A673 (cell line): ENCODE data around the gene USH1G.

Source experiments
- EZH2 ChIP-seq: fragments of 200-600 bp; sonication (generic); IDR thresholded peaks from 2 replicates; pipeline ENCODE4 v1.6.1; 2017; ENCODE audit warnings: borderline replicate concordance, low read depth, mild to moderate bottlenecking, mixed read lengths, antibody characterized with exemption, low read length; ENCODE audit not compliant: poor library complexity, severe bottlenecking
- TF ChIP-seq, protein P1 (sequence below): fragments of 300-800, 200-600 bp; sonication (generic); conservative IDR thresholded peaks from 2 replicates; pipeline ENCODE4 v1.5.1; 2017; ENCODE audit warnings: low read depth, mild to moderate bottlenecking, antibody characterized with exemption, low read length, moderate library complexity, mixed read lengths

DNA sequence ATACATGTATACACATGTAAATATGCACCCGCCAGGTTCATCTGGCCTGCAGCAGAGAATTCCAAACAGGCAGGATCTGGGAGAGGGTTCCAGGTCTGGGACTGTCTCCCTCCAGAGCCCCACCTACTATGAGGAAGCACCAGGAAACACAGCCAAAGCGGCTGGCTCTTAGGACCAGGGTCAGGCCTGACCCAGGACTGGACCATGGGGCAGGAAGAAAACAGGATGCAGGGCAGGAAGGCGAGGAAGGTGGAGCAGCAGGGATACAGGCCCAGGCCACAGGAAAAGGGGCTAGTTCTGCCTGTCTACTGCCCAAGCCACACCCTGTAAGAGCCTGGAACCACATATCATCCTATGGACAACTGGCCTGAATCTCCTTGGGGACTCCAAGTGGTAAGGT lies 47.3 kb upstream of the USH1G start:
- TF ChIP-seq, protein P1, sequence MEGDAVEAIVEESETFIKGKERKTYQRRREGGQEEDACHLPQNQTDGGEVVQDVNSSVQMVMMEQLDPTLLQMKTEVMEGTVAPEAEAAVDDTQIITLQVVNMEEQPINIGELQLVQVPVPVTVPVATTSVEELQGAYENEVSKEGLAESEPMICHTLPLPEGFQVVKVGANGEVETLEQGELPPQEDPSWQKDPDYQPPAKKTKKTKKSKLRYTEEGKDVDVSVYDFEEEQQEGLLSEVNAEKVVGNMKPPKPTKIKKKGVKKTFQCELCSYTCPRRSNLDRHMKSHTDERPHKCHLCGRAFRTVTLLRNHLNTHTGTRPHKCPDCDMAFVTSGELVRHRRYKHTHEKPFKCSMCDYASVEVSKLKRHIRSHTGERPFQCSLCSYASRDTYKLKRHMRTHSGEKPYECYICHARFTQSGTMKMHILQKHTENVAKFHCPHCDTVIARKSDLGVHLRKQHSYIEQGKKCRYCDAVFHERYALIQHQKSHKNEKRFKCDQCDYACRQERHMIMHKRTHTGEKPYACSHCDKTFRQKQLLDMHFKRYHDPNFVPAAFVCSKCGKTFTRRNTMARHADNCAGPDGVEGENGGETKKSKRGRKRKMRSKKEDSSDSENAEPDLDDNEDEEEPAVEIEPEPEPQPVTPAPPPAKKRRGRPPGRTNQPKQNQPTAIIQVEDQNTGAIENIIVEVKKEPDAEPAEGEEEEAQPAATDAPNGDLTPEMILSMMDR = no peak
- TF ChIP-seq EZH2 = no peak
